HepG2 (cell line): ENCODE measurements around the gene CARD19.

Experiments
- ARNT ChIP-seq: fragments of 450-650 bp; IDR thresholded peaks from 2 replicates; pipeline ENCODE4 v1.6.1; 2017
- BATF2 ChIP-seq: sonication (generic); formaldehyde crosslinking; IDR thresholded peaks from 2 replicates; pipeline ENCODE4 v1.8.0; 2022; ENCODE audit warnings: mild to moderate bottlenecking, missing genetic modification reagents, moderate library complexity
- BCLAF1 ChIP-seq: fragments of 450-650 bp; IDR thresholded peaks from 2 replicates; pipeline ENCODE4 v1.6.1; 2017; ENCODE audit warnings: mild to moderate bottlenecking
- CBFB ChIP-seq: sonication (generic); formaldehyde crosslinking; IDR thresholded peaks from 2 replicates; pipeline ENCODE4 v1.4.0; 2020; ENCODE audit warnings: missing genetic modification reagents
- CTCF ChIP-seq: sonication (generic); formaldehyde crosslinking; IDR thresholded peaks from 2 replicates; pipeline ENCODE4 v1.5.0; 2020; ENCODE audit warnings: mild to moderate bottlenecking, missing genetic modification reagents, moderate library complexity
- DPF2 ChIP-seq: sonication (generic); formaldehyde crosslinking; IDR thresholded peaks from 2 replicates; pipeline ENCODE4 v1.4.0; 2020; ENCODE audit warnings: mild to moderate bottlenecking, low read depth, missing genetic modification reagents, borderline replicate concordance
- MAX ChIP-seq: IDR thresholded peaks from 2 replicates; pipeline ENCODE4 v1.6.1; 2012; ENCODE audit warnings: inconsistent platforms
- NFIC ChIP-seq: IDR thresholded peaks from 2 replicates; pipeline ENCODE4 v1.6.1; 2012; ENCODE audit warnings: mild to moderate bottlenecking, low read length, inconsistent platforms
- SOX6 ChIP-seq, 2 experiments: fragments of 450-650 bp in 1 of 2; sonication (generic) in 1 of 2; formaldehyde crosslinking in 1 of 2; IDR thresholded peaks; 2 replicates each; pipeline versions ENCODE4 v1.4.0 to v1.6.1; 2017 to 2020; ENCODE audit warnings: antibody characterized with exemption in 1 of 2, mild to moderate bottlenecking in 1 of 2, missing genetic modification reagents in 1 of 2
- ZNF24 ChIP-seq: fragments of 450-650 bp; IDR thresholded peaks from 2 replicates; pipeline ENCODE4 v1.6.1; 2017; ENCODE audit warnings: antibody characterized with exemption, mild to moderate bottlenecking
- ZNF256 ChIP-seq: sonication (generic); formaldehyde crosslinking; conservative IDR thresholded peaks from 2 replicates; pipeline ENCODE4 v1.4.0; 2020; ENCODE audit warnings: missing genetic modification reagents
- ZNF292 ChIP-seq: sonication (generic); formaldehyde crosslinking; IDR thresholded peaks from 2 replicates; pipeline ENCODE4 v1.8.1; 2022; ENCODE audit warnings: mild to moderate bottlenecking, low read depth, missing genetic modification reagents, borderline replicate concordance
- ZNF383 ChIP-seq: sonication (generic); formaldehyde crosslinking; IDR thresholded peaks from 2 replicates; pipeline ENCODE4 v1.4.0; 2020; ENCODE audit warnings: missing genetic modification reagents, mild to moderate bottlenecking, borderline replicate concordance
- ZSCAN9 ChIP-seq: IDR thresholded peaks from 2 replicates; pipeline ENCODE4 v1.6.1; 2016; ENCODE audit warnings: borderline replicate concordance

- TF ChIP-seq BATF2 (CRISPR knock-in tag), result no peak
- no peak for TF ChIP-seq ZNF292
- no peak for TF ChIP-seq ZNF256 (CRISPR knock-in tag)
- no peak for TF ChIP-seq ARNT
- TF ChIP-seq CTCF, result no peak
- no peak for TF ChIP-seq ZSCAN9 (CRISPR knock-in tag)
- no peak for TF ChIP-seq BCLAF1
- TF ChIP-seq CBFB, result no peak
- no peak for TF ChIP-seq DPF2 (CRISPR knock-in tag)
- TF ChIP-seq ZNF24, result no peak
- TF ChIP-seq ZNF383 (CRISPR knock-in tag), result no peak
- no peak for TF ChIP-seq NFIC
- no peak for TF ChIP-seq SOX6 (IDR thresholded peaks at IDR 0.05)
- TF ChIP-seq SOX6 (CRISPR knock-in tag; IDR thresholded peaks at IDR 0.05), result no peak
- TF ChIP-seq MAX, result no peak
These were observed 35.7 kb downstream of the CARD19 start for GRCh38 chr9:93131599-93132286.
